GM21528 (cell line): Measurements from ENCODE around the gene ZBTB8A.
"Not testable (repeated sequence)": the region's sequence is repeated elsewhere in the genome, so short reads cannot be mapped to it uniquely, and the experiment has no call there.

Experiments
- ATAC-seq: cut with Tn5 transposase; IDR thresholded peaks from one replicate; pipeline ENCODE4 v1.9.1; 2021; ENCODE audit warnings: mild to moderate bottlenecking, moderate library complexity; ENCODE audit not compliant: unreplicated experiment, low FRiP score

Gene ZBTB8A

GRCh38 chr1:32536117-32536516, 3.1 kb upstream of the ZBTB8A start:
- ATAC-seq = no peak

- ATAC-seq = no peak
These were observed 2.5 kb upstream of the ZBTB8A start for GRCh38 chr1:32536764-32537163.

DNA sequence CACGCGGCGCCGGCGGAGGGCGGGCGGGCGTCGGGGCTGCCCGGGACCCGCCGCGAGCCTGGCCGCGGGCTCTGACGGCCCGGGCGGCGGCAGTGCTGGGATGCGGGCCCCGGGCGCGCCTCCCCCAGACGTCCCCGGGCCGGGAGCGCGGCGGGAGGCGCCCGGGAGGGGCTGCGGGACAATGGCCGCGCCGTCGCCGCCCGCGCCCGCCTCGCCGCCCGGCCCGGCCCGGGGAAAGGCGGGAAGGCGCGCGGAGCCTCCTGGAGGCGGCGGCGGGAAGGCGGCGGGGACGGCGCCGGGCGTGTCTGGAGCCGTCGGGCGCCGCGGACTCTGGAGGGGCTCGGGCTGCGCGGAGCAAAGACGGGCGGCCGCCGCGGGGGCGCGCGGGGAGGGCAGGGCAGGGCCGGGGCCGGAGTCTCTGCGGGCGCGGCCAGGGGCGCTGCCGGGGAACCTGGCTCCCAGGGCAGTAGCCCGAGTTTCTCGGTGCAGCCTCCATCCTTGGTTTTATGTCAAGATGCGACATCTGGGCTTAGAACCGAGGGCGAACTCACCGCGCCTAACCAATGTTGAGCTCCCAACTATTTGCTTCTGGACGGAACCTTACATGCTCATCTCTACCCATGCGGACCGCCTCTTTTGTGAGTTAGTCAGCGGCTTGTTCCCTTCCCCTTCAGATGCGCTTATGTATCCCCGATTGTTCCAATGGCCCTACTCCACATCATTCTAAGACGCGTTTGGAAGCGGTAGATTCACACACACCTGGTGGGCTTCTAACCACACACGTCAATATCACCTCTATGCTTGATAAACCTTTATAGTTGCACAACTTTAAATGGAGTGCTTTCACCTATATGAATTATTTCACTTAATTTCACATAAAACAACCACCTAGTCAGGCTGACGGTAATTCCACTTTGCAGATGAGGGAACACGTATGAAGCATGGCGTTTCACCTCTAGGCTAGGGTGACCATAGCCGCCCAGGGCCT, 651 bp downstream of the ZBTB8A start:
- no peak for ATAC-seq

- no peak for ATAC-seq
These were observed 1.4 kb downstream of the ZBTB8A start for GRCh38 chr1:32540605-32541004.

GRCh38 chr1:32541064-32541566, 1.9 kb downstream of the ZBTB8A start:
- ATAC-seq = no peak

DNA sequence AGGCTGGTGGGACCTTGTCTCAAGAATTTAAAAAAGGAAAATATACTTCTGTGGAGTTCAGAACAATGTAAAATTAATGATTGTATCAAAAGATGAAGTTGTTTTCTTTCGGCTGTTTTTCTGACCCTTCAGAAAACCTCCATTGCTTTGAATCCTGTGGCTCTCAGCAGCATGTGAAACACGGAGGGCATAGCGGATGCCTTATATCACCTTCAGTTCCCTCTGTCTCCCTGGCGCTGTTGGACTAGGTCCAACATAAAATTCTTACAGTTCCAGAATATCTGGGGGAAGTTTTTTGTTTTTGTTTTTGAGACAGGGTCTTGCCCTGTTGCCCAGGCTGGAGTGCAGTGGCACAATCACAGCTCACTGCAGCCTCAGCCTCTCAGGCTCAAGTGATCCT, 7.4 kb downstream of the ZBTB8A start:
- ATAC-seq = no peak

GRCh38 chr1:32549616-32550015, 10.4 kb downstream of the ZBTB8A start:
- no peak for ATAC-seq

DNA sequence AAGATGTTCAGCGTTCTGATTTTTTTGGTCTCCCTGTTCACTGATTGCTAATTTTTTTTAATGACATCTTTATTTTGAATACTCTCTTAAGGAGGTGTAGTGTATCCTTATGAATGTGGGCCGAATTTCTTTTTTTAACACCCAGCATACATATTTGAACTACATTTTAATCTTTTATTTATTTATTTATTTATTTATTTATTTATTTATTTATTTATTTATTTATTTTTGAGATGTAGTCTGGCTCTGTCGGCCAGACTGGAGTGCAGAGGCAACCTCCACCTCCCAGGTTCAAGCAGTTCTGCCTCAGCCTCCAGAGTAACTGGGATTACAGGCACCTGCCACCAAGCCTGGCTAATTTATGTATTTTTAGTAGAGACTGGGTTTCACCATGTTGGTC, 15.1 kb downstream of the ZBTB8A start:
- ATAC-seq = no peak

DNA sequence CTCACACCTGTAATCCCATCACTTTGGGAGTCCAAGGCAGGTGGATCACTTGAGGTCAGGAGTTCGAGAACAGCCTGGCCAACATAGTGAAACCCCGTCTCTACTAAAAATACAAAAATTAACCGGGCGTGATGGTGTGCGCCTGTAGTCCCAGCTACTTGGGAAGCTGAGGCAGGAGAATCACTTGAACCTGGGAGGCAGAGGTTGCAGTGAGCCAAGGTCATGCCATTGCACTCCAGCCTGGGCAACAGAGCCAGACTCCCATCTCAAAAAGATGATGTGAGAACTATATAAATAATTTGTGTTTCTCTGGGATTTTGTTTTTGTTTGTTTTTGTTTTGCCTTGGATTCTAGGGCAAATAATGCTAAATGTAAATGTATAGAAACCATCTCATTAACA, 17.8 kb downstream of the ZBTB8A start:
- not testable (repeated sequence) for ATAC-seq

DNA sequence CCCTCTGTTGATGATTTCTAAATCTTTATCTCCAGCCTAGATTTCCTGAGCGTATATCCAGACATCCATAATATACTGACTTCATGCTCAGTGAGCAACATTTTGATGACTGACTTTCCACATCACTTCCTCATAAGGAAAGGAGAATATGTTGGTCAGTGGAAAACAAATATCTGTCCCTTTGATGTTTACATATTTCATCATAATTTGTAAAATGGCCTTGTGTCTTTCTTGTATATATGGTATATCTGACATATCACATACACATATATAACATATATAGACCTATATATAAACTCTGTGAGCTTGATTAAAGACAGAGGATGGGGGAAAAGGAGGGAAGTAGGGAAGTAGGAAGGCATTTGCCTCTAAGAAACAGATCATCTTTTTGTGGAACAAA, 18.6 kb downstream of the ZBTB8A start:
- ATAC-seq = no peak

GRCh38 chr1:32568929-32569328, 29.7 kb downstream of the ZBTB8A start:
- ATAC-seq = no peak

- no peak for ATAC-seq
These were observed 41.3 kb downstream of the ZBTB8A start for GRCh38 chr1:32580348-32581017.

DNA sequence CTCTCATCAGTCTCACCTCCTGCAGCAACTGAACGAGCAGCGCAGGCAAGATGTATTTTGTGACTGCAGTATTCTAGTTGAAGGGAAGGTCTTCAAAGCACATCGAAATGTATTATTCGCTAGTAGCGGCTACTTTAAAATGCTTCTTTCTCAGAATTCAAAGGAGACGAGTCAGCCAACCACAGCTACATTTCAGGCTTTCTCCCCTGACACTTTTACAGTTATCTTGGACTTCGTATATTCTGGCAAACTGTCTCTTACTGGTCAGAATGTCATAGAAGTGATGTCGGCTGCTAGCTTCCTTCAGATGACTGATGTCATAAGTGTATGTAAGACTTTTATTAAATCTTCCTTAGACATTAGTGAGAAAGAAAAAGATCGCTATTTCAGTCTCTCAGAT, 53.7 kb downstream of the ZBTB8A start:
- ATAC-seq = no peak

- no peak for ATAC-seq
These were observed 60.8 kb downstream of the ZBTB8A start for GRCh38 chr1:32600034-32600433.

DNA sequence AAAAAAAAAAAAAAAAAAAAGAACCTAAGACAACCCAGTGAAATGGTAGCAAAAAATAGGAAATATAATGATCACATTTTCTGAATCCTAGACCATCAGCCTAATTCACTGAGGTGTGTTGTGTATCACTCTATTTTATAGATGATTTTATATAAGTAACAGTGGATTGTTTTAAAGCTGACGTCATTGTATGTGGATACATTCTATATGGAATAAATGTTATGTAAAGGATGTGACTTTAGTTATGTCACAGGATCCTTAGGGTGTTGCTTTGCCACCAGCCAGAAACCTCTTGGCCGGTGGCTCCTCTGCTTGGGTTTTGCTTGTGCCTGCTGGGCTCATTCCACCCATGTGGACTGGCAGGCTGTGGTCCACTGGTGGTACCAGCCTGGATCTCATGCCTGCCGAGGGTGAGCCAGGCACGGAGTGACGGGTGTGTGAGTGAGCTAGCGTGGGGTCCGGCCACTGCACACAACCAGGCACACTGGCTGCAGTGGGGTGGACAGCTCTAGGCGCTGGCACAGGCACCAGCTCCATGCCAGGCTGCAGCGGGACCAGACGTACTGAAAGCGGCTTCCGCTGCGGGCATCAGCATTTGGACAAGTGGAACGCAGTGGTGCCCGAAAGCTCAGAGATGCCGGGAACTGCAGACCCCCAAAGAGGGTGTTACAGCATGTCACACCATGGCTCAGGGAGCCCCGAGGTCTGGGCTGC, 66.6 kb downstream of the ZBTB8A start:
- ATAC-seq = no peak

DNA sequence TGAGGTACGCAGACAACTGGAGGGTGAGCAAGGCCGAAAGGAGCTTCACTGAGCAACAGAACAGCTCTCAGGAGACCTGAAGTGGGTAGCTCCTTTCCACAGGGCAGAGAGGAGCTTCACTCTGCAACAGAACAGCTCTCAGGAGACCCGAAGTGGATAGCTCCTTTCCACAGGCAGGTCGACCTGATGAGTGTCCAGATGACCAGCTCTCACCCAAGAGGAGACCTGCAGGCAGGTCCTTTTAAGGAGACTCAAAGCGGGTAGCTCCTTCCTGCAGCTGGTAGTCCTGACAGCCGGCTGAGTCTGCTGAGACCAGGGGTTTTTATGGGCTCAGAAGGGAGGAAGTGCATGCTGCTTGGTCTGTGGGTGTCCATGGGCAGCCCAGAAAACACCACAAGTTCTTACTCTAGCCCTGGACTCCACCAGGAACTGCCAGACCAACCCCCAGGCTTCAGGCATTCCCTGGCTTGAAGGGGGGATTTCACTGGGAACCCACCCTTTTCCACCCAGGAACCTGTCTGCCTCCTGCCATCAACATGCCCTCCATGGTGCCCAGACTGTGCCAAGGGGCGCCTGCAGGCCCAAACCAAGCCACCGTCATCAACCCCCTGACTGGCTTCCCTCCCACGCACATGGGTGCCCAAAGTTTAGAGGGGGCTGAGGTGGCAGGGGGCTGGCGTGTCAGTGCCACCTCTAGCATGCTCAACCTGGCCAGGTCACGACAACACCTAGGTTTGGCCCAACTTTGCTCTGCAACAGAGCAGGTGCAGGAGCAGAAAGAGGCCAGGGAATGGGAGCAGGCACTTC, 67.5 kb downstream of the ZBTB8A start:
- ATAC-seq = no peak

GRCh38 chr1:32609180-32609579, 70.0 kb downstream of the ZBTB8A start:
- ATAC-seq = no peak

- no peak for ATAC-seq
These were observed 72.6 kb downstream of the ZBTB8A start for GRCh38 chr1:32611859-32612188.

DNA sequence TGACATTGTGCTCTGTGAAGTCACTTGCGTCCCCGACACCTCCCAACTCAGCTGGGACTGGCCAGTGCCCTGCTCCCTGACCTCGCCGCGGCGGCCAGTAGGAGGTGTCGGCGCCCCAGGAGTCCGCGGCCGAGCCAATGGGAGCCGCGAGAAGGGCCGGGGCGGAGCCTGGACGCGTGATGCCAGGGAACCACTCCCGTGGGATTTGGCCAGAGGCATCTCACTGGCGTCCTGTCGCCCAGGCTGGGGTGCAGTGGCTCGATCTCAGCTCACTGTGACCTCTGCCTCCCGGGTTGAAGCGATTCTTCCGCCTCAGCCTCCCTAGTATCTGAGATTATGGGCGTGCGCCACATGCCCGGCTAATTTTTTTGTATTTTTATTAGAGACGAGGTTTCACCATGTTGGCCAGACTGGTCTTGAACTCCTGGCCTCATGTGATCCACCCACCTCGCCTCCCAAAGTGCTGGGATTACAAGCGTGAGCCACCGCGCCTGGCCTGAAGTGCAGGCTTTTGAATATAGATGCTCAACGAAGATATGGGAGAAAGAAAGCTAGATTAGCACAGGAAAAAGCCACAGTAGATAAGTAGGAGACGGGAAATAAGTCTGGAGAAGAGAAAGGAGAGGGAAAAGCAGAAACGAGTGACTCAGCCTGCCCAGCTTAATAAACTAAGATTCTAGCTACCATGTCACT, 73.1 kb downstream of the ZBTB8A start:
- no peak for ATAC-seq

- no peak for ATAC-seq
These were observed 74.2 kb downstream of the ZBTB8A start for GRCh38 chr1:32613472-32613871.
